HG03469 (cell line): ENCODE data around the gene CALCB.
"Not testable (repeated sequence)": the region's sequence is repeated elsewhere in the genome, so short reads cannot be mapped to it uniquely, and the experiment has no call there.

Source experiments
- ATAC-seq: cut with Tn5 transposase; IDR thresholded peaks from one replicate; pipeline ENCODE4 v1.9.1; 2021; ENCODE audit warnings: mild to moderate bottlenecking, moderate library complexity, moderate number of reproducible peaks; ENCODE audit not compliant: unreplicated experiment

Gene CALCB, protein sequence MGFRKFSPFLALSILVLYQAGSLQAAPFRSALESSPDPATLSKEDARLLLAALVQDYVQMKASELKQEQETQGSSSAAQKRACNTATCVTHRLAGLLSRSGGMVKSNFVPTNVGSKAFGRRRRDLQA

DNA sequence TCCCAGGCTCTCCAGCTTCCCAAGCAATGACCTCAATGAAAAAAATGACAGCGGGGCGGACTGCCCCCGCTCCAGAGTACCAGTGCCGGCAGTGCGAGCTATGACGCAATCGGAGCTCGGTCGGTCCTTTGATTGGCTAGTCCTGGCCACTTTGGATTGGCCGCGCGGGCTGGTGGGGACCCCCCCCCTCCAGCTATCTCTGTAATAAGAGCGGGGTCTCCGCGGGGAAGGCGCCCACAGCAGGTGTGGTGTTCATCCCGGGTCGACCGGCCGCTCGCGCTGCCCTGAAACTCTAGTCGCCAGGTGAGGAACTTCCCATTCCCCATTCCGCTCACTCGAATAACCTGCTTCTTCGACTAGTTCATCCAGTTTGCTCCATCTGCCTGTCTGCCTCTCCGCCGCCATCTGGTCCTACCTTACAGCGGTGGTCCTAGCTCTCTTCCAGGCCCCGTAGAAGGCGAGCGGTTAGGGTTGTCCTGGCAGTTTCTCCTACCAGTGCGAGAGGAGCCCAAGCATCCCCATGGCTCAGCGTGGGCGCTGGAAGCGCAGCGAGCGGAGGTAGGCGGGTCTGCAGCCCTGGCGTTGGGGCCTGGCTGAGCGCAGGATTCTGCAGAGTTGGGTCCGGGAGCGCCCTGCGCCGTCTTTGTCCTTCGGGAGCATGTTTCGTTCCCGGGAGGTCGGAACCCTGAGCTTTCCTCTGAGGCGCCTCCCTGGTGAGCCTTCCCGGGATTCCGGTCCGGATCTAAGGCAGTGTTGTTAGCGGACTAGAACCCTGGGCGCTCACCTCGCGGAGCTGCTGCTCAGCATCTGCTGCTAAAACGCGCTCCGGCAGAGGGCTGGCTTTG lies at the start of gene CALCB:
TSS of gene CALCB (plus strand) at position 233 of the 845 bp plus-strand sequence. CDS start 1,126 bp downstream, outside the sequence.
- ATAC-seq: no peak

DNA sequence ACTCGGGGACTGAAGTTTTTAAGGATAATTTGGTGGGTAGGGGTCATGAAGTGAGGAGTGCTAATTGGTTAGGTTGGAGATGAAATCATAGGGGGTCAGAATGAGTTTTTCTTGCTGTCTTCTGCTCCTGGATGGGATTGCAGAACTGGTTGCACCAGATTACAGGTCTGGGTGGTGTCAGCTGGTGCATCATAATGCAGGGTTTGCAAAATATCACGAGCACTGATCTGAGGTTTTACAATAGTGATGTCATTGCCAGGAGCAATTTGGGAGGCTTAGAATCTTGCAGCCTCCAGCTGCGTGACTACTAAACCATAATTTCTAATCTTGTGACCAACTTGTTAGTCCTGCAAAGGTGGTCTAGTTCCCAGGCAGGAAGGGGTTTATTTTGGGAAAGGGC lies 46.4 kb upstream of the CALCB start:
- ATAC-seq: no peak

DNA sequence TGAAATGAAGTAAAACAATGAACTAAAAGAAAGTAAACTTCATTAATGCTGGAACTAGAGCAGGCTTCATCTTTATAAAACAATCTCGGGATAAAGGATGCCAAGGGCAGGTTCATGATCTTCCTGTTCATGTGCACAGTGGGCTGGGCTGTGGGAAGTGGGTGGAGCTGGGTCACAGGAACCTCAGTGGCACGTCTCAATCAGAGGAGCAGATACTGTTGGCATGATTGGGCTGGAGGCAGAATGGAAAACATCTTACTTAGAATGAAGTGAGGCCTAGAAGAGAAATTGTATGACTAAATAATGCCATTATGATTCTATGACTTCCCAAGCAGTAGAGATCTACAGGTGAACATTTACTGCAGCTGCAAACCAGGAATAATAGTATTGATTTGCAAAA lies 45.4 kb upstream of the CALCB start:
- ATAC-seq: no peak

DNA sequence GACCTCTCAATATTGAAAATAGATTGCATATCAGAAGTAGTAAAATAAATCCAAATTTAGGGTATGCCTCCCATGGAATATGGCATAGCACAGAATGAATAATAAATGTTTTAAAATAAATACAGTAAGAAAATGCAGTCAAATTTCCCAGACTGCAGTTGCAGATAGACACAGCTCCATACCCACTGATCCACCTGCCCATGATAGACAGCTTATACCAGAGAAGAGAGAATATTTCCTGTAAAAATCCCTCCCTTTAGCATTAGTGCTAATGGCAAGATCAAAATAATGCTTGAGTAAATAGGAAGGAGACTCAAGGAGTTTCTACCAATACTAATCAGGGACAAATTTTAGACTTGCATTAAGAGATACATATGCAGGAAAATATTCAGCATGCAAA lies 45.0 kb upstream of the CALCB start:
- no peak for ATAC-seq

DNA sequence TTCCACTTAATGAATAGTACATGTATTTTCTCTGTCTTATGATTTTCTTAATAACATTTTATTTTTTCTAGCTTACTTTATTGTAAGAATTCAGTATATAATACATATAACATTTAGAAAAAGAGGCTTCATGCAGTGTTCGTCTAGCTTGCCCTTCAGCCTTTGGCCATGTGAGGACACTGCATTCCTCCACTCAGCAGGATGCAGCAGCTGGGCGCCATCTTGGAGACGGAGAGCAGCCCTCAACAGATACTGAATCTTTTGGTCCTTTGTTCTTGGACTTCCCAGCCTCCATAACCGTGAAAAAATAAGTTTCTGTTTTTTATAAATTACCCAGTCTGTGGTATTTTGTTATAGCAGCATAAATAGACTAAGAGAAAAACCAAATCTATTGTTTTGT lies 41.4 kb upstream of the CALCB start:
- not testable (repeated sequence) for ATAC-seq

DNA sequence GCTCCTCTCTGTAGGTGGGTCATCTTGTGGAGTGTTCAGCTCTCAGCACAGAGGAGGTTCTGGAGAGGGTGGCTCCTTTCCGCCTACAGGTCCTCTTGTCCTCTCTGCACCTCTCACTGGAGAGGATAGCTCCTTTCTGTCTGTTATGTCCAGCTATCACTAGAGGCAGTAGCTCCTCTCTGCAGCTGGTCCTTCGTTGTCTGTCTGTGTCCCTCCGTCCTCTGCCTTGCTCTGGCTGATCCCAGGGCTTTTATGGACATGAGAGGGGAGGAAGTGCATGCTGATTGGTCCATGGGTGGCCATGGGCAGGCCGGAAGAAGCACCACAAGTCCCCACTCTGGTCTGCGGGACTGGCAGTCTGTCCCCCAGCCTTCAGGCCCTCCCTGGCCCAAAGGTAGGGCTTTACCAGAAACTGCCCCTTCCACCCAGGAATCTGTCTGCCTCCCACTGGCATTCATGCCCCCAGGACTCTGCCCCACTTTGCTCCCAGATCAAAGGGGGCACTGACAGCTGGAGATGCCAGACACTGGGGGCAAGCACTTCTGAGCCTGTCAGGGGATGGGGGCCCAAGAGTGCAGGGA lies 38.6 kb upstream of the CALCB start:
- ATAC-seq: no peak

DNA sequence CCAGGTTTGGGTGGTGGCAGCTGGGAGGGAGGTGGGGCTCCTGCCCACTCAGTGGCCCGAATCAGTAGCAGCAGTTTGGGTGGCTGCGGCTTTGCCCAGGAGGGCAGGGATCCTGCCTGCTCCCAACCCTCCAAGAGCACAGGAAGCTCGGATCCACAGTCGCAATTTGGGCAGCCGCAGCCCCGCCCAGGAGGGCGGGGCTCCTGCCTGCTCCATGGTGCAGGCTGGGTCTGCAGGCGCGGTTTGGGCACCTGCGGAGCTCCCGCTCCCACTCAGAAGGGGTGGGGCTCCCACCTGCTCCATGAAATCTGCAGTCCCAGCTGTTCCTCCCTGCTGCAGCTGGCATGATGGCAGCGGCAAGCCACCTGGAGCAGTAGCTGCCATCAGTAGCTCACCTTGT lies 38.1 kb upstream of the CALCB start:
- ATAC-seq: no peak

DNA sequence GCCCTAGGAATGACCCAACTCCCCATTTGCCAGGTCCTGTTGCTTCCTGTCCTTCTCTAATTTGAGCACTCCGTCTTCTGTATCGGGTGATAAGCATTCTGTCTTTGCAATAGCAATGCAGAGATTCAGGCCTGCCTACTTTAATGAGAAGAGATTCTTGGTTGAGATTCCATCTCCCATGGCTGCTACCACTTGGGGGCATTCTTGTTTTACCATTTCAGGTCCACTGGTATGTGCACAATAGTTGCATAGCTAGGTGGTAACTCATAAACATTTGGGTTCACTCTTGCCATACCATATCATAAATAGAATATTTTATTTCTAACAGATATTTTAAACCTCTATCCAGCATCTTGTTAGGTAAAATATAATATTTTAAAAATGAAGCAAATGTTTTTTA lies 34.4 kb upstream of the CALCB start:
- no peak for ATAC-seq

DNA sequence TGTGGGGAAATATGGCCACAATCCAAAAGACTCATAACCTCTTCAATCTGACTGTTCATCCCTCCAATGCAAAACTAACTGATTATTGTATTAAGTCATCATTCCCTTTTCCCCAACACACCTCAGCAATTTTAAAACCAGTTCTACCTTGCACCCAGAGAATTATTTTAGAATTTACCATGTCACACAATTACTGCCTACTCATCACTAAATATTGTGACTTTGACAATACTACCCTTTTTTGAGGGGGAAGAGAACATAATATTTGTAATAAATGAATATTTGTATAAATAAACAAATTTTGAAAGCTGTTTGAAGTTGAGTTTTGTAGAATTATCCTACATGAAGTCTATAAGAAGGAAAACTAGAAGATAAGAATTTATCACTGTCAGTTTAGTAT lies 28.2 kb upstream of the CALCB start:
- no peak for ATAC-seq

DNA sequence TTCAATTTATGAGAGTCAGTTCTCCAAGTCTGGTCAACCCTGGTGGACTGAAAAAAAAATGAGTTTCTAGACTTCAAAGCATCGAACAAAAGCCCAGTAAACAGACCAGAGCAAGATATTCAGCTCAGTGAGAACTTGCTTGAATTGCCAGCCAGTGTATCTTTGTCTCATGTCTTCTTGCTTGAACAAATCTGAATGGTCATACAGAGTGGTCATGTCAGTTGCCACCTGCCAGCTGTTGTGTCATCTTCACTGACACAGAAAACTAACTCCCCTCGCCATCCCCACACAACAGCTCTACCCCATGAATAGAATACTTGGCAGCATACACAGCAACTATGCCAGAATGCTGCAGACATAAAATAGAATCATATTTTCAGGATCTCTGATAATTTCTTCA lies 27.5 kb upstream of the CALCB start:
- no peak for ATAC-seq

DNA sequence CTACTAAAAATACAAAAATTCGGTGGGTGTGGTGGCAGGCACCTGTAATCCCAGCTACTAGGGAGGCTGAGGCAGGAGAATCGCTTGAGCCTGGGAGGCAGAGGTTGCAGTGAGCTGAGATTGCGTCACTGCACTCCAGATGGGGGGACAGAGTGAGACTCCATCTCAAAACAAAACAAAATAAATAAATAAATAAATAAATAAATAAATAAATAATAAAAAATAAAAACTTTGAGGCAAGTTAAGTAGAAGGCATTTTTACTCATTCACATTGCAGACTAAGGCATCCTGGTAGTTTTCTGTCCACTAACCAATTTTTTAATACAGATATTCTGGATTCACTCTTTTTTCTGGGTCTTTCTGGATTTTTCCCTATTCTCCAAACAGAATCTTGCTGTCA lies 26.7 kb upstream of the CALCB start:
- ATAC-seq: not testable (repeated sequence)

DNA sequence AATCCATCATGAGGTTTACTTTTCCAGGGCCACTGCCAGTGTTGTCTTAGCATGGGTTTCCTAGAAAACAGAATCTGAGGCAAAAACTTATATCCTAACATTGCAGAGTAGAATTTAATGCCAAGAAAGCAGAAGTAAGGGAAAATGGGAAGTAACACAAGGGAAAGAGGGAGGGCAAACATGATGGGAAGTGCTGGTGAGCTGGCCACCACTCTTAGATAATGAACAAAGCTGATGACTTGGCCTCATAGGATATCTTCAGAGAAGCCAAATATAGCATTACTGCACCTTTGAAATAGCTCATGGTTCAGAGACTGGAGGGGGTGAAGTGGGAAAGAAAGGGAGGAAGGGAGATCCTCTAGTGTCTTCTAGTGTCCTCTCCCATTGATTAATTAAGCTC lies 24.8 kb upstream of the CALCB start:
- no peak for ATAC-seq

DNA sequence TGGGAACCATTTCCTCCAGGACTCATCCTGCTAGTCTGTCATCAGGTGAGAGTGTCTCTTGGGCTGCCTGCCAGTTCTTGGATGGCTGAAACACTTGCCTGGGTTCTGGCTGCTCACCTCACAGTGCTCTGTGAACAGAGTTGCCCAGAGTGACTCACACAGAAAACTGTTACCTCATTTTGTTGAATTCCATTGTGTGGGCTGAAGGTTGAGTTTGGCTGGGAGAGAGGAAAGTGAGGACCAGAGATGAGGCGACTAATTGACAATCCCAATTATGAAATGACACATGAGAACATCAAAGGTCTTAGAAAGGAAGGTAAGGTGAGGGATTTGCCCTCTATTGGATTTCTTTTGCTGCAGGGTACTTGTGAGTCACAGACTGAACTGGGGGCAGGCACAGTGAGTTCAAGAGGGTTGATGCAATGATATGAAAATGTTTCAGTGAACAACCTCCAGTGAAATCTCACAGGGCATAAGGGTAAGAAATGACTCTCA lies 20.2 kb upstream of the CALCB start:
- ATAC-seq: no peak

DNA sequence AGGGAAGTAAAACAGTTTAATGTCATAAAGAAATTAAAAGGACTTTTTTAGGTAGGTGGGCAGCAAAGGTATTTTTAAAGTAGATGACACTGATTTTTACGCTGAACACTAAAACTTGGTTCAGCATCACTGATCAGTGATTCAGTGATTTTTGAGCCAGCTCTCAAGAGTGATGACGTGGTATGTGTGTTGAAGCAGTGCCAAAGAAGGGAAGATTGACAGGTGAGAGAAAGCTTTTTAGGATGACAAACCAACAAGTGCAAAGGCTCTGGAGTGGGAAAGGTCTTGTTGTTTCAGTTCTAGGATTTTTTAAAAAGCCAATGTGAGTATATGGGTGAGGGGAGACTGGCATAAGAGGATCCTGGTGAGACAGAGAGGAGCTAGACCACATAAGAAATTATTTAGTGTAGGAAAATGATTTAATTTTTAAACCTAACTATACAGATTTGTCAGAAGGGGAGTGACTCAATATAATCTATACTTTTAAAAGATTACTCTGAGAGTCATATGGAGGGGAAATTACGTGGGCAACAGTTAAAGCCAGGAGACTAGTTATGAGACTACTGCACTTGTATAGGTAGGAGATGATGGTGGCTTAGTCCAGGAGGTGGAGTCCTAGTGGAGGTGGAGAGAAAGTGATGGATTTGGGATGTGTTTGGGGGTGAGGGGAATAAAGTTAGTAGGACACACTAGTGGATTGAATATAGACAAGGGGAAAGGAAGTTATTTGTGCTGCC lies 17.6 kb upstream of the CALCB start:
- ATAC-seq: no peak

DNA sequence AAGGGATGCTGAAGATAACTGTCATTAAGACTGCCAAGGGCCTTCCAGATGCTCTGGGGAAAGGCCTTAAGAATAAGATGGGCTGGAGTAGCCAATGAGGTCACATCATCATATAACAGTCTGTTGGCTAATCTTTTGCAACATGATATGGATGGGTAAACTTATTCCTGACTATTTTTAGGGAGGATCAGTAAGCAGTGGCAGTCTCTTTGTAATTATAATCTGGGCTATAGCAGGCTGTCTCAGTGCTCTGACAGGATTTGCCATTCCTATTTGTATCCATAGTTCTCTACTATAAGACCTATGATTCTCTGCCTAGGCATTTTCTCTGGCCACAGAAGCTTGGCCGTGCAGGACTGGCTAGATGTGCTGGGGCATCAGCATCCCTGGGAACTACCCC lies 16.1 kb upstream of the CALCB start:
- no peak for ATAC-seq

DNA sequence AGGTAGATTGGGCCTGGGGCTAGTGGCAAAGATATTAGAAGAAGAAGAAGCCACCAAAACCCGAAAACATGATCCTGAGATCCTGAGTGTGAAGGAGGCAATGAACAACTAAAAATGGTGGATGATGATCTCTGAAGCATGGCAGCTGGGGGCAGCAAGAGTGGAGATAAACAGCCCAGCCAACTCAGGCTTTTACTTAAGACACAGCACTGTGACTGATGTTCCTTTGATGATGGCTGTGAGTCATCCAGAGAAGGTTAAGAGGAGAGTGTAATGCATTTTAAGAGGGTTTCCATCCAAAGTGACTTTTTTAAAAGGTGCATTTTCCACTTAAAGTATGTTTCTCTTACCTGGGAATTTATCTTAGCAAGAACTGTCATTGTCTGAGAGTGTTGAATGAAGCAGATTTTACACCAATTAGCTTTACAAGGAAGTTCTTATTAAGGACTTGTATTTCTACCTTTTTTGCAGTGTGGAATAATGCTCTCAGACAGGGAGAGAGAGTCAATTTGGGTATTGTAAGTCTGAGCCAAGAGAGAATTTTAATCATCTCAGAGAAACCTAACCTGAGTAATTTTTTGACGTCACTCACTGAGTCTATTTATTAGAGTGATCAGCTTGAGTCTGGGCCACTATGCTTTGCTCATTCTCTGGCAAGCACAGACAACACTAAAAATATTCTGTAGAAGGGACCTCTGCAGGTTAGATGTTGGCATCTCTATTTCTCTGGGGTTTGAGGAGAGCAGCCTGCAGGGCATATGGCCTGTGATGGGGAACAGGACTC lies 14.1 kb upstream of the CALCB start:
- ATAC-seq: no peak

DNA sequence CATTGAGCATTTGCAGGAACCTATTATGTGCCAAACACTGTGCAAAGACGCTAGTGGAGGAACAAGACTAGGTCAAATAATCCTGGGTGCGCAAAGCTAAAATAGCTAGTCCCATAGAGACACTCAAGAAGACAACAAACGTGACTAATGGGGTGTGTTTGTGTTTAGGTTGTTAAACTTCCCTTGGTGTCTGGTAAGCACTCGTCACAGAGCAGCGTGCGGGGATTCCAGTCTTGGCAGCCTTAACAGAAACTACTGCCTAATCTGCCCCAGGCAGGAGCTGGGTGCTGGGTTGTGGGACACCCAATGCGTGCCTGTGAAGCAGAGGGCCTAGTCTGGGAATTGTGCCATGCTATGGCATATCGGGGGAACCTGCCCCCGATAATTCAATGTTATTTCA lies 10.8 kb upstream of the CALCB start:
- ATAC-seq: no peak

DNA sequence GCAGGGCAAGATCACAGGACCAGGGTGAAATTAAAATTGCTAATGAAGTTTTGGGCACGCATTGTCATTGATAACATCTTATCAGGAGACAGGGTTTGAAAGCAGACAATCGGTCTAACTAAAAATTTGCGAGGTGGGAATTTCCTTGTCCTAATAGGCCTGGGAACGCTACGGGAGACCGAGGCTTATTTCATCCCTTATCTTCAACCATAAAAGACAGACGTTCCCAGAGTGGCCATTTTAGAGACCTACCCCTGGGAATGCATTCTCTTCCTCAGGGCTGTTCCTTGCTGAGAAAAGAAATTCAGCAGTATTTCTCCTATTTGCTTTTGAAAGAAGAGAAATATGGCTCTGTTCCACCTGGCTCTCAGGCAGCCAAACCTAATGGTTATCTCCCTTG lies 3.6 kb upstream of the CALCB start:
- not testable (repeated sequence) for ATAC-seq

DNA sequence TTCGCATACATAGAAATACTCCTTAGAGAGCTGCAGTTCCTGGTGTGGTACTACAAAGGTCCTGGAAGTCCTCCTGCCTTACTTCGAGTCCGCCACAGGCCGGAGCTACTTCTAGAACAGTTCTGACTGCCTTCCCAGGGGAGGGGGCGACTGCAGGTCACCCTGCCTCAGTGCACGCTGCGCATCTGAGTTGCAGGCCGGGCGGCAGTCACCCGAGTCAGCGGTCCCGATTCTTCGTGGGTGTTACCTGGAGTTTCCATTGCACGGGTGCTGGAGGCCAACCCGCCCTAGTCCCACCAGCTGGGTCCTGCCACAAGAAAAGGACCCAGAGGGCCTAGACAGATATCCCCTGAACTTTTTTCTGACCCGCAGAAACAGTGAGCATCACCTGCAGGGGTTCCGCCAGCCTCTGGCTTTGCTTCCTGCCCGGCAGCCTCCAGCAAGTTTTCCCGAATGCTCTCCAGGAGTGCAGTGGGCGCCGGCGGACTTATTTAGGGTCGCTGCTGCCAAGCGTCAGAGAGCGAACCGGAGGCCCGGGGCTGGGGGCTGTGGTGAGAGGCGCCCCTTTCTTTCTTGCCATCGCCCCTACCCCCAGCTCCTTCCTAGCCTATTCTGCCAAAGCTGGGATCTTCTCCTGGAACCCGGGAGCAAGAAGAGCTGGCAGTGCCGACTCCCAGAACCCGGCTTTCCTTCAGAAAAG lies 1.7 kb upstream of the CALCB start:
- no peak for ATAC-seq

DNA sequence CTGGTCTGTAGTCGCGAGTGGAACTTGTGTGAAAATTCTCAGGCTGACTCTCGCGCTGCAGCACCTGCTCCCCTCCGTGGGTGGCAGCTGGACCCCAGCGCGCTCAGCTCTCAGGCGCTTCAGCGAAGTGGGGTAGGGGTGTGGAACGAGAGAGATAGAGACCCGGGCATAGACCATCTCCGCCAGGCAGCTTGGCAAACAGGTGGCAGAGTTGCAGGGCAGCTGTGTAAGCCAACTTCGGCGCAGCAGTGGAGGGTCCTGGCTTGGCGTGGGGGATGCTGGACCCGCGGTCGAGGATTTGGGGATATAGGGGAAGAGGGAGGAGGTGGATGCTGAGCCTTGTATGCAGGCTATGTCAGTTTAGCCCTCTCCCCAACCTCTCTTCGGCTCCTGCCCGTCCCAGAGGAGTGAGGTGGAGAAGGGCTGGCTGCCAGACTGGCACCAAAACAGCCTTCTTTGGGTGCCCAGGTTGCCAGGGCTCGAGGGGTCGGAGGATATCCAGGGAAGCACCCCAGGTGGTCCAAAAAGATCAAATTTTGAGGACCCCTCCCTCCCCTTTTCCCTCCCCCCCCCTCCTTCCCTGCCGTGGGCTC lies 746 bp upstream of the CALCB start:
- no peak for ATAC-seq
